Measurements from ENCODE around the gene BEND5.

DNA sequence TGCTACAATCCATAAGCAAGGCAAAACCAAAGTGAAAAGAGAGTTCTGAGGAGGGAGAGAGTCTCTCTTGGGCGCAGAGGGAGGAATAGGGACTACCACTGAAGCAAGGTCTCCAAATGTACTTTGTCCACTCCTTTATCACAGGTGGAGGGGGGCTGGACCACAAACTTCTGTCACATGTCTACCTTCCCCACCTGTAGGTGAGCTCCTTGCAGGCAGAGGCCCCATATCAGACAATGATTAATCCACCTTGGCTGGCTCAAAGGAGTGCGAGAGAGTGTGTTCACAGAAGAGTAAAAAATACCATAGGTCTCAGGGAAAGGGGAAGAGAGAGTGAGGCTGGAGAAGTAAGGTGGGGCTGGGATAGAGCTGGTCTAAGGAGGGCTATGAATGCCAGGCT, 4.5 kb downstream of the BEND5 start:
- TF ChIP-seq, protein P1, sequence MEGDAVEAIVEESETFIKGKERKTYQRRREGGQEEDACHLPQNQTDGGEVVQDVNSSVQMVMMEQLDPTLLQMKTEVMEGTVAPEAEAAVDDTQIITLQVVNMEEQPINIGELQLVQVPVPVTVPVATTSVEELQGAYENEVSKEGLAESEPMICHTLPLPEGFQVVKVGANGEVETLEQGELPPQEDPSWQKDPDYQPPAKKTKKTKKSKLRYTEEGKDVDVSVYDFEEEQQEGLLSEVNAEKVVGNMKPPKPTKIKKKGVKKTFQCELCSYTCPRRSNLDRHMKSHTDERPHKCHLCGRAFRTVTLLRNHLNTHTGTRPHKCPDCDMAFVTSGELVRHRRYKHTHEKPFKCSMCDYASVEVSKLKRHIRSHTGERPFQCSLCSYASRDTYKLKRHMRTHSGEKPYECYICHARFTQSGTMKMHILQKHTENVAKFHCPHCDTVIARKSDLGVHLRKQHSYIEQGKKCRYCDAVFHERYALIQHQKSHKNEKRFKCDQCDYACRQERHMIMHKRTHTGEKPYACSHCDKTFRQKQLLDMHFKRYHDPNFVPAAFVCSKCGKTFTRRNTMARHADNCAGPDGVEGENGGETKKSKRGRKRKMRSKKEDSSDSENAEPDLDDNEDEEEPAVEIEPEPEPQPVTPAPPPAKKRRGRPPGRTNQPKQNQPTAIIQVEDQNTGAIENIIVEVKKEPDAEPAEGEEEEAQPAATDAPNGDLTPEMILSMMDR (IDR thresholded peaks at IDR 0.05 in 4 of 5, conservative IDR thresholded peaks at IDR 0.05 in 1 of 5): no peak
- TF ChIP-seq POLR2A (IDR thresholded peaks at IDR 0.05): no peak

Measured in gastrocnemius medialis (tissue), 4 donors.